A673 (cell line): Measurements from ENCODE around the gene SHOX. TPM values are rescaled to one million over a fixed set of nuclear protein-coding genes. Genes with fewer than 3 reads are reported as not detected.

Experiments used
- BruUV-seq: library from RNA; stranded (reverse); fragments of 400-500 nt; replicated peaks from 2 replicates; lab custom pipeline; 2021; lab: Mats Ljungman, UMichigan
- CTCF ChIA-PET: fragments of 300-600 bp; sonication (Branson Sonifier 250); formaldehyde crosslinking; loops from one replicate; lab custom pipeline; 2022; ENCODE audit warnings: antibody characterized with exemption; lab: Charles Lee
- POLR2A ChIA-PET: fragments of 300-600 bp; sonication (Branson Sonifier 250); formaldehyde crosslinking; loops from one replicate; lab custom pipeline; 2022; ENCODE audit warnings: antibody characterized with exemption; ENCODE audit not compliant: low non-redundant PET; lab: Charles Lee
- DNase-seq: peaks from one replicate; pipeline ENCODE4 v3.0.0-alpha.2; 2015; ENCODE audit warnings: low spot score
- H3K27ac ChIP-seq: fragments of 200-600 bp; sonication (generic); 2 replicates; pipeline ENCODE4 v1.5.1; 2016; ENCODE audit warnings: mixed run types, low read depth, mild to moderate bottlenecking, mixed read lengths, antibody characterized with exemption, low read length; ENCODE audit not compliant: poor library complexity, severe bottlenecking
- H3K27me3 ChIP-seq: fragments of 200-600 bp; sonication (generic); replicated peaks from 2 replicates; pipeline ENCODE4 v1.6.1; 2017; ENCODE audit warnings: mixed run types, low read depth, mild to moderate bottlenecking, mixed read lengths, antibody characterized with exemption, low read length; ENCODE audit not compliant: insufficient read depth, poor library complexity
- H3K36me3 ChIP-seq: fragments of 200-600 bp; sonication (generic); 2 replicates; pipeline ENCODE4 v1.6.1; 2016; ENCODE audit warnings: mixed run types, mild to moderate bottlenecking, mixed read lengths, antibody characterized with exemption, low read length; ENCODE audit not compliant: insufficient read depth, poor library complexity, severe bottlenecking
- H3K4me1 ChIP-seq: fragments of 200-600 bp; sonication (generic); 2 replicates; pipeline ENCODE4 v1.6.1; 2017; ENCODE audit warnings: mixed run types, mild to moderate bottlenecking, mixed read lengths, antibody characterized with exemption, low read length; ENCODE audit not compliant: insufficient read depth, poor library complexity, severe bottlenecking
- H3K4me3 ChIP-seq: fragments of 200-600 bp; sonication (generic); 2 replicates; pipeline ENCODE4 v1.5.1; 2016; ENCODE audit warnings: low read depth, mixed run types, mild to moderate bottlenecking, mixed read lengths, low read length; ENCODE audit not compliant: poor library complexity, severe bottlenecking
- H3K9me3 ChIP-seq: fragments of 200-600 bp; sonication (generic); 2 replicates; pipeline ENCODE4 v1.6.1; 2016; ENCODE audit warnings: mixed run types, low read depth, mild to moderate bottlenecking, mixed read lengths, antibody characterized with exemption, low read length; ENCODE audit not compliant: poor library complexity, severe bottlenecking
- CTCF ChIP-seq: fragments of 300-800, 200-600 bp; sonication (generic); conservative IDR thresholded peaks from 2 replicates; pipeline ENCODE4 v1.5.1; 2017; ENCODE audit warnings: low read depth, mild to moderate bottlenecking, antibody characterized with exemption, low read length, moderate library complexity, mixed read lengths
- EZH2 ChIP-seq: fragments of 200-600 bp; sonication (generic); IDR thresholded peaks from 2 replicates; pipeline ENCODE4 v1.6.1; 2017; ENCODE audit warnings: borderline replicate concordance, low read depth, mild to moderate bottlenecking, mixed read lengths, antibody characterized with exemption, low read length; ENCODE audit not compliant: poor library complexity, severe bottlenecking
- intact Hi-C: fragments of 100-400 bp; cut with micrococcal nuclease; formaldehyde crosslinking; loops from one replicate; pipeline ENCODE4 v1.10.0; 2022; ENCODE audit not compliant: unreplicated experiment
- total RNA-seq: library from RNA; stranded (reverse); gene quantifications from 2 replicates; pipeline ENCODE4 v1.2.3, GENCODE V29; 2021

The SHOX gene
- total RNA-seq, 1 experiment from 2014 or later, result not detected

GRCh38 chrX:638482-639131 lies 8.0 kb downstream of the SHOX start:
- intact Hi-C loops, result no loop called here
- no TSS peak for BruUV-seq
- Histone ChIP-seq H3K36me3 (no peaks in the 10 kb centered on the region), H3K27me3 (peaks cover 53% of the 10 kb centered on the region), H3K4me1 (no peaks in the 10 kb centered on the region), H3K4me3 (no peak overlapping the region), H3K9me3 (no peaks in the 10 kb centered on the region), H3K27ac (no peak overlapping the region)
- DNase-seq, result no peak
- TF ChIP-seq EZH2 (no peak), CTCF (no peak)
- ChIA-PET CTCF (no interaction called here), POLR2A (no interaction called here)

- ChIA-PET POLR2A (no interaction called here), CTCF (no interaction called here)
- no TSS peak for BruUV-seq
- H3K9me3 ChIP-seq, result no peaks in the 10 kb centered on the region
- H3K36me3 ChIP-seq, result no peaks in the 10 kb centered on the region
- TF ChIP-seq EZH2 (no peak), CTCF (no peak)
- H3K4me1 ChIP-seq, result no peaks in the 10 kb centered on the region
- H3K27ac ChIP-seq, result no peak overlapping the region
- no peak overlapping the region for H3K4me3 ChIP-seq
- H3K27me3 ChIP-seq, result peaks cover 47% of the 10 kb centered on the region
- intact Hi-C loops, result no loop called here
- no peak for DNase-seq
Measured at GRCh38 chrX:639151-639550, 8.6 kb downstream of the SHOX start.

- intact Hi-C loops, result no loop called here
- Histone ChIP-seq H3K4me1 (no peaks in the 10 kb centered on the region), H3K9me3 (no peaks in the 10 kb centered on the region), H3K27ac (no peak overlapping the region), H3K4me3 (no peak overlapping the region), H3K36me3 (no peaks in the 10 kb centered on the region), H3K27me3 (peaks cover 32% of the 10 kb centered on the region)
- BruUV-seq, result no TSS peak
- ChIA-PET CTCF (no interaction called here), POLR2A (no interaction called here)
- DNase-seq, result no peak
- no peak for TF ChIP-seq EZH2
- no peak for TF ChIP-seq CTCF
Measured at GRCh38 chrX:640641-641040, 10.1 kb downstream of the SHOX start.
